Stimulated activated CD4-positive, alpha-beta T cell treated with anti-CD3 and anti-CD28 coated beads, Interleukin-12 subunit alpha, Interleukin-12 subunit beta, amount 100 ng/mL, for 24 hours (primary cell): ENCODE measurements around the gene DOCK2.

Experiments used
- DNase-seq, 2 experiments: peaks; one replicate each; pipeline ENCODE4 v3.0.0-alpha.2; 2020; ENCODE audit warnings: low read depth in 2 of 2

The DOCK2 gene

GRCh38 chr5:169905017-169905416 is 267.9 kb downstream of the DOCK2 start:
- no peak for DNase-seq

GRCh38 chr5:169906745-169907649 is 269.9 kb downstream of the DOCK2 start:
- no peak for DNase-seq

DNA sequence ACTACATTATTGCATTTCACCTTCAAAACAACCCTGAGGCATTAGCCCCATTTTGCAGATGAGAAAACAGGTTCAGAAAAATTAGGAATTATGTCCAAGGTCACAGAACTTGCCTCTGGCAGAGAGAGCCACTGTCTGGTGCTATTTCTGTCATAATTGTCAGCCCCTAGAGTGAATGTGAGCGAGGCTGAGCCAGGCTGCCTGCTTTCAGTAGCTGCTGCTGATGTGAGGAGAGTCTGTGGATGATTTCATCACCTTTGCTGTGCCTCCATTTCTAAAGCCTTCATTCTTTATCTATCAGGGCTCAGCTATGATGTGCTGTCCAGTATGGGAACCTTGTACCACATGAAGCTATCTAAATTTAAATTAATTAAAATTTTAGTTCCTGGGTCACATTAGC is 271.8 kb downstream of the DOCK2 start:
- no peak for DNase-seq

DNA sequence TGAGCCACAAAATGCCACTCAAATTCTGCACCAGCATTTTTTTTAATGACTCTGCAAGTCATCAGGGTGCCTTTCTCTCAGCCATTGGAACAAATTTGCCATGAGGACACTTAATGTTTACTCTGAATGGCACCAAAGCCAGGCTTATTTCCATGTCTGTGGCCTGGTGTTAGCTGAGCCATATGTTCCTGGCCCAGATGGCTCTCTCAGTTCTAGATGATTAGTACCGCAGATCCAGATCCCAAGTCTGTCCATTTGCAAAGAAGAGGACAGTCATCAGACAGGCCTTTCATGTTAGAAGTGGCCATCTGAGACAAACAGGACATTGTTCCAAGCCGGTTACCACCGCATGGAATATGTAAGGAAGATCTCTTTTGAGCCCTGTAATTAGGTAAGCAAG is 272.9 kb downstream of the DOCK2 start:
- no peak for DNase-seq

DNA sequence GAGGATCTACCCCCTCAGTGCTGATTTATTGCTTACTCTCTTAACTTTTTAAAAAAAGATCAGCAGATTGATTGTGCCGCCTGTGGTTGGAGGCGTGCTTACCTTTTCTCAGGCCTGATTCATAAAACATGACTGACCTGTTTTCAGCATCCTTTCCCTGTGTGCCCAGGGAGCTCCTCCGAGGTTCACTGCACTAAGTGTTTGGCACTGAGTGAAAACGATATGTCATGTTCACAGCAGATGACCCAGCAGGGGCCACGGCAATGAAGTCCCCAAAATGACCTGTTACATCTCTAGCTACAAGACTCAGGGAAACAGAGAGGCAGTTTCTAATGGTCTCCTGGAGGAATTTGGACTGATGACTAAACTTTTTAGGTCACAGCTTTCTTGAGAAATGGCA is 273.3 kb downstream of the DOCK2 start:
- no peak for DNase-seq

GRCh38 chr5:169911448-169912212 is 274.6 kb downstream of the DOCK2 start:
- DNase-seq, result no peak

DNA sequence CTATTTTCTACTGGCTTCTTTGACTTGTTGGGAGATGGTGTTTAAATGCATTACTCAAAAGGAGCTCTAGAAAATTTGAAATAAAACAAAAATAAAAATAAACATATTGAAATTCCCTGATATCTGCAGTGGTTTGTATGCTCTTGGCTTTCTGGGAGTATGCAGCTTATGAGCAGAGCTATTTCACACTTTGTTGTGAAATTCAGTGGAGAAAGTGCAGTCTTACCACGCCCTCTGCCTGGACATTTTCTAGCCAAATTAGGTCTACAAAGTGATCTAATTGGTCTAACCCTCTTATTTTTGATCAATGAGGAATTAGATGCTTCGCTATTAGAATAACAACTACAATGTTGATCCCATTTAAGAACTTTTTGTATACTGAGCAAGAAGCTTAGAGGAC is 276.4 kb downstream of the DOCK2 start:
- no peak for DNase-seq

DNA sequence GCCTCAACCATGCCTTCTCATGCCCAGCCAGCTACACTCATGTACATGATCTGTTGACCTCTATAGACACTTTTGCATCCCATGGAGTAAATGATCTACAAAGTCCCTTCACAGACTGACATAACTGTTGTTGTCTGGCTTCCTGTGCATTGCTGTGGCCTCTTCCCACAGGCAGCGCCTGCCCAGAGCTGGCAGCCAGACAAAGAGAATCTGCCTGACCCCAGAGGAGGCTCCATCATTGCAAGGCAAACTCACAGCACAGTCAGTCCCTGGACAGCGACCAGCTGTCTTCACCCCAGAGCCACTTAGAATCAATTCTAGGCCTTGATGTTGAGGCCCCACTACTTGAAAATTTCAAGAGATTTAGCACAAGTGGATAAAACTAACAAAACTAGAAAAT is 277.7 kb downstream of the DOCK2 start:
- no peak for DNase-seq

GRCh38 chr5:169917500-169917899 is 280.4 kb downstream of the DOCK2 start:
- no peak for DNase-seq

- no peak for DNase-seq
These were observed 281.2 kb downstream of the DOCK2 start for GRCh38 chr5:169918228-169918627.

DNA sequence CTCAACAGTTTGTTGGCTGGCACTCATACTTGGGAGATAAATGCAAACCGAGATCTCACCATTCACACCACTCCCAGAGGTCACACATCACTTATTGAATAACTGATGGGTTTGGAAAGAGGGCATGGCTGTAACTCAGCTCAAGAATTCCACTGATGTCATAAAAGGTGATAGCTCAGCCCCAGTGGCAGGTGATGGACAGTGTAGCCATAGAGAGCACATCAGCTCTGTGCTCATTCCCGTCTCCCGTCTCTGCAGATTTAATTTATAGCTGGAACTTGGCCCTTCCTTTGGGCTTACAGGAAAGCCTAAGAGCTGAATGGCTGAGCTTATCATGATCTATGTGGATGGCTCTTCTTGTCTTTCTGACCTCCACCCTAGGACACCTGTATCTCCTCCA is 283.4 kb downstream of the DOCK2 start:
- no peak for DNase-seq

- no peak for DNase-seq
These were observed 284.3 kb downstream of the DOCK2 start for GRCh38 chr5:169921384-169921783.

DNA sequence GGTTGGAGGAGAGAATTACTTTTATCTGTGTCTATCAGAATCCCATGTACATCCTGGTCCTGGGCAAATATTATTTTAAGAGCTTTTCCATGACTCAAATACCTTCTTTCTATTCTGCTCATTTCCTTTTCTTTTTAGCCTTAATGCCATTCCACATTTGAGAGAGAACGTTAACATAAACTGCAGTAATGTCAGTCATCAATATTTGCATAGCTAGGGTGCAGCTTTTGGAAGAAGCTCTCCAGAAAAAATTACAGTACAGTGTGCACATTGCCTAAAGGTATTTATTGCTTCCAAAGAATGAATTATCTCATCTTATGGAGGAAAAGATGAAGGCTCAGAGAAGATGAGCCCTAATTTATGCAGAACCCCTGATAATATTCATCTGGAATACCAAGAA is 284.9 kb downstream of the DOCK2 start:
- DNase-seq, result no peak

DNA sequence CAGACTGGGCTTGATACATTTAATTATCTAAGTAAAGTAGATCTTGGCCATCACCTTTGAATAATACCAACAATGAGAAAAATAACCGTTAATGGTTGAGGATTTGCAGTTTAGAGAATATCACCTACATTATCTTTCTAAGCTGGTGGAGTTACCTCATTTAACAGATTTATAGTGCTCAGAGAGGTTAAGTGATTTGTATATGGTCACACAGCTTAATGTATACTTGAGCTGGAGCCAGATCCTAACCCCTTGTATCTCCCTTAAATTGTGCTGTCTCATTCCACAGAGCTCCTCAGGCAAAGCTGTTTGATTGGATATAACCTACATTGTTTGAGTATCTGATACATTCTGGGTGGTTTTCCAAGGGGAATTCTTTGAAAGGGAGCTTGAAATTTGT is 285.4 kb downstream of the DOCK2 start:
- no peak for DNase-seq

GRCh38 chr5:169923988-169924387 is 286.9 kb downstream of the DOCK2 start:
- DNase-seq, result no peak

GRCh38 chr5:169933127-169933526 is 296.1 kb downstream of the DOCK2 start:
- no peak for DNase-seq

DNA sequence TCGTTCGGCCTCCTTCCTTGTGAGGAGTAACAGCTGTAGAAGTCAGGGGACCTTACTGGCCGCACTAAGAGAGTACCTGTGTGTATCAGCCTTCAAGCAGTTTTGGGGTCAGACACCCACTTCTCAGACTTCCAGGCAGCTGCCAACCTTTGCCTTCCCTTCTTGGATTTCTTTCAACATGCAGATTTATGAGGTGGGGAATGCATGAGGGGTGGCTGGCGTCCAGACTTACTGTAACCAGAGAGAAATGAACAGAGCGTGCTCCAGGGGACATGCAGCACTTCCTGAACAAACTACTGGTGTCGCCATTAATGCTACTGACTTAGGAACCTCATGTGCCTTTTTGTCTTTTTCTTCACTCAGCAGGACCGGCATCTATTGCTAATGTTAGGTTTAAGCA is 296.5 kb downstream of the DOCK2 start:
- DNase-seq, result no peak

GRCh38 chr5:169934990-169935389 is 297.9 kb downstream of the DOCK2 start:
- no peak for DNase-seq

DNA sequence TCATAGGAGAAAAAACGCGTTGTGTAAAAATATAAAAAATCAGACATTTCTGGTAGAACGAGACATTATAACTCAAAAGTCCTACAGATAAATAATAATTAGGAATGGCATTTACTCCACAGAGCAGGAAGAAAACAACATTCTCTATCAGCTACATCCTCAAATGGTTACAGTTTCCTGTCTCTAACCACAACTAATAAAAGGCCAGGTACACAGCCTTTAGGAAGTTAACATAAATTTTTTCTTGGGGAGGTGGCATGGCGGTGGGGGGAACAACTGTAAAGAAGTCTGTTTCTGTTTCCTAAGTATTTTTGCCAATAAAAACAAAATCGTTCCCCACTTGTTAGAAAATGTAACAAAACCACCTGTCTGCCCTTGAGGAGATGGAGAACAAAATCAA is 298.7 kb downstream of the DOCK2 start:
- no peak for DNase-seq

- no peak for DNase-seq
These were observed 301.4 kb downstream of the DOCK2 start for GRCh38 chr5:169938439-169938838.

GRCh38 chr5:169939731-169940130 is 302.7 kb downstream of the DOCK2 start:
- no peak for DNase-seq

- DNase-seq, result no peak
These were observed 304.5 kb downstream of the DOCK2 start for GRCh38 chr5:169941542-169941941.

GRCh38 chr5:169942181-169942580 is 305.1 kb downstream of the DOCK2 start:
- DNase-seq, result no peak
